ENCODE data around the gene UBAC2.
A peak's percentile ranks its signal among the peaks of the same experiment; 100 is the strongest.

The UBAC2 gene

DNA sequence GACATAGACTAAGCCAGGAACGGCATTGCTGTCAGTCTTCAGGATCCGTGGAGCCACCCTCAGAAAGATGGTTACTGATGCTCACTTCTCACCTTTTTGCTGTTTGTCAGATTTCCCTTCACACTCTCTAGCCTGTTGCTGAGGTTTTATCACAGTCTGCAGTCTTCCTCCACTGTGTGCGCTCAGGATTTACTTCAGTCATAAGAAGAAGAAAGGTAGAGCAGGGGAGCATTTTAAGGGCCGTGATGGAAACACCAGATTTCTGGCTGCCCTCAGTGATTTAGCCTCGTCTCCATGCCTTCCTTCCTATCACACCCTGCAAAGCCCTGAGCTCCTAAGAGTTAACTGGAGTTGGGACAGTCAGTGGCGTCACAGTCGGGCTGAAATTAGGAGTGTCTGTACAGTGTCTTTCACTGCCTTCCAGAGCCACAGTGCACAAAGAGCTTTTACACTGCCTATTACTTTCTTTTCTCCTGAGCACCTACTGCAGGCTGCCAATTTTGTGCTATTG lies 166.5 kb downstream of the UBAC2 start:
- Histone ChIP-seq H3K36me3 (ENCODE audit: control insufficient read depth in 1 of 2, insufficient read depth in 2 of 2, low read length in 2 of 2) (peaks cover 0 to 7% of the 10 kb centered on the region in 2 donors), H3K4me3 (ENCODE audit: low read depth in 1 of 2, low read length in 2 of 2) (peak overlapping the region in 1 of 2 donors; percentile 21), H3K27me3 (ENCODE audit: low read depth, low read length) (no peaks in the 10 kb centered on the region), H3K4me1 (ENCODE audit: control insufficient read depth in 1 of 2, insufficient read depth in 2 of 2, low read length in 2 of 2) (no peaks in the 10 kb centered on the region), H3K9me3 (ENCODE audit: control insufficient read depth in 1 of 2, low read length in 2 of 2) (no peaks in the 10 kb centered on the region), H3K27ac (ENCODE audit: low read length) (no peak overlapping the region)

DNA sequence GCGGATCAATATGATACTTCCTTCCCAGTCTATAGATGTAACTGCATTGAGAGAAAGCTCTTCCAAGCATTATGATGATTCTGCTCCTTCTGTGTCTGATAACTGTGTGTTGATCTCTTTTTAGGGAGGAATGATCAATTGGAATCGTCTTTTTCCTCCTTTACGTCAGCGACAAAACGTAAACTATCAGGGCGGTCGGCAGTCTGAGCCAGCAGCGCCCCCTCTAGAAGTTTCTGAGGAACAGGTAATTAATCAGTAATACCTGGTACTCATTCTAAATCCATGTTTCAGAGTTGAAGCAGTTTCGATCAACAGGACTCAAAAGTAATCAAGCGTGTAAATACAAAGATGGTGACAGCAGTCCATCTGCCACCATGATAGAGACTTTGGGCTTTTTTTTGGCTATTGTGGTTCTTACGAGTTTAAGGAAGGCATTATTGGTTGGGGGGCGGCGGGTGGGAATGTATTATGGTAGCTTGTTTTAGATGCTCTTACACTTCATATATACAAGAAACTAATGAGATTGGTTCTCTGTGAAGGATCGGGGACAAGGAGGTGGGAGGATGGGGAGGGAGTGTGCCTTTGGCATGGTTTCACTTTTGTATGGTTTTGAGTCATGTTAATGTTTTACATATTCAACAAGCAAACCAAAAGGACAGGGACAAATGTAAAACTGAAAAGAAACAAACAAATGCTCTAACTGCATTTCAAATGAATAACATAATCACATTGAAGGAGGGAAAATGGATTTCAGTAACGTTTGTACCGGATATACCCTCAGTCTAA lies 167.2 kb downstream of the UBAC2 start:
- peak overlapping the region in 1 of 2 donors; percentile 21 for H3K4me3 ChIP-seq (ENCODE audit: low read depth in 1 of 2, low read length in 2 of 2)
- peaks cover 0 to 7% of the 10 kb centered on the region in 2 donors for H3K36me3 ChIP-seq (ENCODE audit: control insufficient read depth in 1 of 2, insufficient read depth in 2 of 2, low read length in 2 of 2)
- no peaks in the 10 kb centered on the region for H3K9me3 ChIP-seq (ENCODE audit: control insufficient read depth in 1 of 2, low read length in 2 of 2)
- H3K4me1 ChIP-seq (ENCODE audit: control insufficient read depth in 1 of 2, insufficient read depth in 2 of 2, low read length in 2 of 2) = no peaks in the 10 kb centered on the region
- no peak overlapping the region for H3K27ac ChIP-seq (ENCODE audit: low read length)
- H3K27me3 ChIP-seq (ENCODE audit: low read depth, low read length) = no peaks in the 10 kb centered on the region

DNA sequence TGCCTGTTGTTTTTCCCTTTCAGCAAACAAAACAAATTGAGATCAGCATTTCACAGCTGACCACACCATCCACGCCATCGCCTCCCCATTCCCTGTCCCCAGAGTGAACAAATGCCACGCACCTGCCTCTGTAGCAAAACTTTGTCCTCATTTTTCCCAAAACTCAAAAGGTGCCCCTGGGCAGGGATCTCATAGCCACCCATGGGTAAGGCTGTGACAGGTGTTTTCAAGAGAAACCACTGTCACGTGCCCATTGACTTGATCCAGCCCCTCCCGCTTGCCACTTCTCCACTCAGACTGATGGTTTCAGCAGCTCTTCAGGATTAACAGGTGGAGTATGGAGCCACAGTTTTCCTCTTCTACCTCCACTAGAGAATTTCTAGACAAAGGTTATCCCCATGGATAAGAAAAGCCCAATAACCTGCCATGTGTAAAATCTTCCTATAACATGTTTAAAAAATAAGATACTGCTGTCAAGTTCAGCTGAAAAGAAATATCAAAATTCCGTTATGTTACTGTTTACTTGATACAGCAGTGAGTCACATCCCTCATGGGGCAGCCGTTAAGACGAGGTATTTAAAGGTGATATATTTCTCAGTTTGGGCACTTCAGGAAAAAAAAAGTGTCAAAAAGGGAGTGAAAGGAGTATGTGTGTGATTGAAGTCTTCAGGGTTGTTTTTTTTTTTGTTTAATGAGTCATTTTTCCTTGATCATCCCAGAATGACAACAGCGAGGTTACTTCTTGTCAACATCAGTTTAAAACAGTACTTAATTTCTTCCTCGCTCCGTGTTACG lies 170.0 kb downstream of the UBAC2 start:
- no peak overlapping the region for H3K4me3 ChIP-seq (ENCODE audit: low read depth in 1 of 2, low read length in 2 of 2)
- no peaks in the 10 kb centered on the region for H3K4me1 ChIP-seq (ENCODE audit: control insufficient read depth in 1 of 2, insufficient read depth in 2 of 2, low read length in 2 of 2)
- no peaks in the 10 kb centered on the region for H3K27me3 ChIP-seq (ENCODE audit: low read depth, low read length)
- H3K36me3 ChIP-seq (ENCODE audit: control insufficient read depth in 1 of 2, insufficient read depth in 2 of 2, low read length in 2 of 2) = peaks cover 0 to 7% of the 10 kb centered on the region in 2 donors
- no peak overlapping the region for H3K27ac ChIP-seq (ENCODE audit: low read length)
- no peaks in the 10 kb centered on the region for H3K9me3 ChIP-seq (ENCODE audit: control insufficient read depth in 1 of 2, low read length in 2 of 2)

DNA sequence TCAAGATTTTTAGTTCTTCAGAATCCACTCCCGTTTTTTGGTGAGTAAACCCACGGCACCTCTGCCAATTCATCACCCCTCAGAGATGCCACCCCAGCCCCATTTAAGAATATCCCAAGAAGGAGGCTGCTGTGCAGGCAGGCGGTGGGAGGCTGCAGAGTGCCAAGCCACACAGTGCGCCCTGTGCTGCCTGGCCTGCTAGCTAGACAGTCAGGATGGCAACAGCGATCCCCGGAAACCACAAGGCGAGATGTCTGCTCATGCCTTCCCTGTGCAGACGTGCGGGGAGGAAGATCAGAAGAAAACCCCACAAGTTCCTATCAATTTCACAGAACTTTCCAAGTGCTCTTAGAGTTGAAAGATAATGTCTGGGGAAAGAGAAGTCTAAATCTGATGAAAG lies 171.3 kb downstream of the UBAC2 start:
- Histone ChIP-seq H3K4me3 (ENCODE audit: low read depth in 1 of 2, low read length in 2 of 2) (no peak overlapping the region), H3K27ac (ENCODE audit: low read length) (no peak overlapping the region), H3K27me3 (ENCODE audit: low read depth, low read length) (no peaks in the 10 kb centered on the region), H3K9me3 (ENCODE audit: control insufficient read depth in 1 of 2, low read length in 2 of 2) (no peaks in the 10 kb centered on the region), H3K36me3 (ENCODE audit: control insufficient read depth in 1 of 2, insufficient read depth in 2 of 2, low read length in 2 of 2) (peaks cover 0 to 7% of the 10 kb centered on the region in 2 donors), H3K4me1 (ENCODE audit: control insufficient read depth in 1 of 2, insufficient read depth in 2 of 2, low read length in 2 of 2) (no peaks in the 10 kb centered on the region)

DNA sequence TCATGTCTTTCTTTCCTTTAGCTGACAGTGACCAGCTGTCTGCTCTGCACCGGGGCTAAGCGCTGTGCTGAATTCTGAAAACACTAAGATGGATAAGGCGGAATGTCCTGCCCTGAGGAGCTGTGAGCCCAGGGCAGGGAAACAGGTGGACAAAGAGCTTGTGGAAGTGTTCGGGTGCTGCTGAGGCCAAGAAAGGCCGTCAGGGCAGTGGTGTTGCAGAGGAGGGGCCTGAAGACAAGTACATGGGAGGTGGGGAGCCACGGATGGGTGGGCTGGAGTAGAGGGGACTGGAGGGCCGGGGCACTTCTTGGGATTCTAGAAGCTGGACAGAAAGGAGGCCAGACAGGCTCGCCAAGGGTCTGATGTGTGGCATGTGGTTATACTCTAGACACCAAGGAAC lies 172.8 kb downstream of the UBAC2 start:
- no peaks in the 10 kb centered on the region for H3K27me3 ChIP-seq (ENCODE audit: low read depth, low read length)

DNA sequence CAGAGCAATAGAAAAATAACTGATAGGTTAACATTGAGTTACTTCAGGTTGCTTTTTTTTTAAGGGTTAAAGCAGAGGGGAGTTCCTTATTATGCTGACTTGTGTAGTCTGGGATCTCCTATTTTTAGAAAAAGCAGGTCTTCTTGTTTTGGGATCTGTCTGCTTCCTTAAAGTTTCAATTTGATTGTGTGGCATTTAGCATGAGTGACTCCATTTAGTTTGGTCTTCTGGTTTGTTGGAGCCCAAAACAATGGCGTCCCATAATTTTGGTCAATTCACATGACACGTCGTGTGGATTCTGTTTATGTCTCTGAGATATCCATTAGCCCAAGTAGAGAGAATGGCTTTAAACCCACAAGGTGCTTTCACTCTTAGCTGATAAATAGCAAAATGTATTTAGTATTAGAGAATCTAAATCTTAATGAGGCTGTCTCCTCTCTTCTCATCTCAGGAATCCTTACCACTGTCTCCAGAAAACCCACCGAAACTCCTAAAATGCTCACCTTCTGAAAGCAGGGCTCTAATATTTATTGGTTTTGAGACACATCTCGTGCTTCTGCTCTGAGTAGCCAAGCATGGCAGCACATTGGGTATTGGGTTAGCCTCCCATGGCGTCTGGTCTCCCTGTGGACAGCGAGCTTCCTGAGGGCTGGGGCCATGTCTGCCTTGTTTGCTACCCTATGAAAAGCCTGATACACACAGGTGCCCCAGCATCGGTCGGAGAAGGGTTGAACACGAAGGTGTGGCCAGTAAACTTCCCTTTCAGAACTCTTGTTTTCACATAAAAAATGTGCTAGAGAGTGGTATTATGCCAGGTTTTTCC lies 173.7 kb downstream of the UBAC2 start:
- H3K27me3 ChIP-seq (ENCODE audit: low read depth, low read length) = no peaks in the 10 kb centered on the region
- no peaks in the 10 kb centered on the region for H3K9me3 ChIP-seq (ENCODE audit: control insufficient read depth in 1 of 2, low read length in 2 of 2)
- H3K27ac ChIP-seq (ENCODE audit: low read length) = no peak overlapping the region
- peaks cover 5 to 18% of the 10 kb centered on the region in 2 donors for H3K36me3 ChIP-seq (ENCODE audit: control insufficient read depth in 1 of 2, insufficient read depth in 2 of 2, low read length in 2 of 2)
- no peak overlapping the region for H3K4me3 ChIP-seq (ENCODE audit: low read depth in 1 of 2, low read length in 2 of 2)
- no peaks in the 10 kb centered on the region for H3K4me1 ChIP-seq (ENCODE audit: control insufficient read depth in 1 of 2, insufficient read depth in 2 of 2, low read length in 2 of 2)

More for the DNA sequence above, 172.8 kb downstream of the UBAC2 start:
- no peaks in the 10 kb centered on the region for H3K4me1 ChIP-seq (ENCODE audit: control insufficient read depth in 1 of 2, insufficient read depth in 2 of 2, low read length in 2 of 2)
- no peak overlapping the region for H3K27ac ChIP-seq (ENCODE audit: low read length)
- no peak overlapping the region for H3K4me3 ChIP-seq (ENCODE audit: low read depth in 1 of 2, low read length in 2 of 2)
- no peaks in the 10 kb centered on the region for H3K9me3 ChIP-seq (ENCODE audit: control insufficient read depth in 1 of 2, low read length in 2 of 2)
- peaks cover 0 to 16% of the 10 kb centered on the region in 2 donors for H3K36me3 ChIP-seq (ENCODE audit: control insufficient read depth in 1 of 2, insufficient read depth in 2 of 2, low read length in 2 of 2)

DNA sequence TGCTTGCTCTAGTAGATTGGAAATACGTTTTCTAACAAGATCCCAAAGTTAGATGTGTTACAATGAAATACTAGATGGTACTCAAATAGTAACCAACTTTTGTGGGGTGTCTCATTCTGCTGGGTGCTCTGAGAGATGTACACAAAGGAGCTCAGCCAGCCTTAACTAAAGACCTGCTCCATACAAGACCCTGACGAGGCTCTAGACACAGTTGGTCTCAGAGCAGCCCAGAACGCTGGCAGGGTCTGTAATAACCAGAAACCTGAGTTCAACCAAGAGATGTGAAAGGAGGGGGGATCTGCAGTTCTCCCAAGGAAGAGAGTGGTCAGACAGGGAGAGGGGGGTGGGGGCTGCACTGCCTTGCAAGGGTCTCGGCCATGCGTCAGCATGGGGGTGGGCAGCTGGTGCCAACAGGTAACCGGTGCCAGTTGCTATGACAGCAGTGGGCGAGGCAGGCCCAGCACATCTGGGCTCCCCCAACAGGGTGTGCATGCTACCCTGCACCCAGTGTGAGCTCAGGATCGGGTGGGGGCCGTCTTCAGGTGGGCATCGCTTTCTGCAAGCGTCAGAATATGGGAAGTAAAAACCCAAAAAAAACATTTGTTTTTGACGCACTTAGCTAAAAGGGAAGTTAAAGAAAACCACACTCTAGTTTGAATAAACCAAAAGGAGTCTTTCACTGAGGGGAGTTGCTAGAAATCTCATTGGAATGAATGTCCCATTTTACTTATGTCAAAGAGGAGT lies 174.5 kb downstream of the UBAC2 start:
- no peak overlapping the region for H3K4me3 ChIP-seq (ENCODE audit: low read depth in 1 of 2, low read length in 2 of 2)
- no peaks in the 10 kb centered on the region for H3K4me1 ChIP-seq (ENCODE audit: control insufficient read depth in 1 of 2, insufficient read depth in 2 of 2, low read length in 2 of 2)
- peaks cover 5 to 14% of the 10 kb centered on the region in 2 donors for H3K36me3 ChIP-seq (ENCODE audit: control insufficient read depth in 1 of 2, insufficient read depth in 2 of 2, low read length in 2 of 2)
- H3K27me3 ChIP-seq (ENCODE audit: low read depth, low read length) = no peaks in the 10 kb centered on the region
- no peak overlapping the region for H3K27ac ChIP-seq (ENCODE audit: low read length)
- H3K9me3 ChIP-seq (ENCODE audit: control insufficient read depth in 1 of 2, low read length in 2 of 2) = no peaks in the 10 kb centered on the region

DNA sequence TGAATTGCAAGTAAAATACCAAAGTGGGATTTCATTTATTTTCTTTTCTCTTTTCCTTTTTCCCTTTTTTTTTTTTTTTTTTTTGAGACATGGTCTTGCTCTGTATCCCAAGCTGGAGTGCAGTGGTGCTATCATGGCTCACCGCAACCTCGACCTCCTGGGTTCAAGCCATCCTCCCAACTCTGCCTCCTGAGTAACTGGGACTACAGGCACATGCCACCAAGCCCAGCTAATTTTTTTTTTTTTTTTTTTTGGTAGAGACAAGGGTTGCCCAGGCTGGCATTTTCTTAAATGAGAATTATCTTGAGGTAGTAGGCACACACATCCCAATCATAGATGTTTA lies 175.1 kb downstream of the UBAC2 start:
- Histone ChIP-seq H3K27ac (ENCODE audit: low read length) (no peak overlapping the region), H3K4me3 (ENCODE audit: low read depth in 1 of 2, low read length in 2 of 2) (no peak overlapping the region)

DNA sequence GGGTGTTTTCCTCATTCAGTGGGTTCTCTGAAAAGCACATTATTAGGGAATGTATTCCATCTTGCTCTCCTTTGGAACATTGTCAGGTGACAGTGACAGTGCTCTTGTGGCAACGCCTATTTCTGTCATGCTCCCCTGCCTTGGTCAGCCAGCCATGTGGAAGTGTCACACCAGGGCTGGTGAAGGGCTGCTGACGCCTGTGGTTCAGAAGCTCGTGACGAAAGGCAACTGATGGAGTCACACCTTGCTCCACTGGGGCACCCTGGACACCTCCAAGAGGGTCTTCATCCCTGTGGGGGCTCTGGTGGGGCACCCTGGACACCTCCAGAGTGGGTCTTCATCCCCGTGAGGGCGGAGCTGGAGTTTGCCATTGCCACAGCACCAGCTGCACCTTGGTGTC lies 175.5 kb downstream of the UBAC2 start:
- no peak overlapping the region for H3K27ac ChIP-seq (ENCODE audit: low read length)
- H3K27me3 ChIP-seq (ENCODE audit: low read depth, low read length) = no peaks in the 10 kb centered on the region
- no peak overlapping the region for H3K4me3 ChIP-seq (ENCODE audit: low read depth in 1 of 2, low read length in 2 of 2)
- H3K9me3 ChIP-seq (ENCODE audit: control insufficient read depth in 1 of 2, low read length in 2 of 2) = no peaks in the 10 kb centered on the region
- peaks cover 5 to 14% of the 10 kb centered on the region in 2 donors for H3K36me3 ChIP-seq (ENCODE audit: control insufficient read depth in 1 of 2, insufficient read depth in 2 of 2, low read length in 2 of 2)
- no peaks in the 10 kb centered on the region for H3K4me1 ChIP-seq (ENCODE audit: control insufficient read depth in 1 of 2, insufficient read depth in 2 of 2, low read length in 2 of 2)

More for the DNA sequence above, 175.1 kb downstream of the UBAC2 start:
- Histone ChIP-seq H3K4me1 (ENCODE audit: control insufficient read depth in 1 of 2, insufficient read depth in 2 of 2, low read length in 2 of 2) (no peaks in the 10 kb centered on the region), H3K27me3 (ENCODE audit: low read depth, low read length) (no peaks in the 10 kb centered on the region), H3K9me3 (ENCODE audit: control insufficient read depth in 1 of 2, low read length in 2 of 2) (no peaks in the 10 kb centered on the region), H3K36me3 (ENCODE audit: control insufficient read depth in 1 of 2, insufficient read depth in 2 of 2, low read length in 2 of 2) (peaks cover 5 to 14% of the 10 kb centered on the region in 2 donors)

DNA sequence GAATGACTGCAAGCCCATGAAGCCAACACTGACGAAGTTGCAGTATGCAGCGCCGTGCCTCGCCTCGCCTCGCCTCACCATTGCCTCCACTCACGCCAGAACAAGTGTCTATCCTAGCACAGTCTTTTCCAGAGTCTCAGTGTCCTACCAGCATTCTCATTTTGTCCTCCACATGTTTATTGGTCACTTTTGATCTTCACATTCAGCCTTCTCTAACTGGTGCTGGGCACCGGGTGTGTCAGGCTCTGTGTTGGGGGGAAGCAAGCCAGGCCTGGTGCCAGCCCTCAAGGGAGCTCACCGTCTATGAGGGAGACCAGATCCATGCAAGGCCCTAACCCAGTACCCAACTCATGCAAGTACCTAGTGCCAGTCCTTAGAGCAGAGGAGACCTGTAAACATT lies 176.3 kb downstream of the UBAC2 start:
- Histone ChIP-seq H3K36me3 (ENCODE audit: control insufficient read depth in 1 of 2, insufficient read depth in 2 of 2, low read length in 2 of 2) (peaks cover 5 to 14% of the 10 kb centered on the region in 2 donors), H3K27ac (ENCODE audit: low read length) (no peak overlapping the region), H3K4me1 (ENCODE audit: control insufficient read depth in 1 of 2, insufficient read depth in 2 of 2, low read length in 2 of 2) (no peaks in the 10 kb centered on the region), H3K4me3 (ENCODE audit: low read depth in 1 of 2, low read length in 2 of 2) (no peak overlapping the region), H3K27me3 (ENCODE audit: low read depth, low read length) (no peaks in the 10 kb centered on the region), H3K9me3 (ENCODE audit: control insufficient read depth in 1 of 2, low read length in 2 of 2) (no peaks in the 10 kb centered on the region)

Data from muscle layer of duodenum (tissue), 2 donors.